HG03520 (cell line): ENCODE measurements around the gene LBX1.
"Not testable (repeated sequence)": the region's sequence is repeated elsewhere in the genome, so short reads cannot be mapped to it uniquely, and the experiment has no call there.

Experiments
- ATAC-seq: cut with Tn5 transposase; IDR thresholded peaks from one replicate; pipeline ENCODE4 v1.9.1; 2021; ENCODE audit warnings: mild to moderate bottlenecking, moderate library complexity; ENCODE audit not compliant: unreplicated experiment

Gene LBX1

DNA sequence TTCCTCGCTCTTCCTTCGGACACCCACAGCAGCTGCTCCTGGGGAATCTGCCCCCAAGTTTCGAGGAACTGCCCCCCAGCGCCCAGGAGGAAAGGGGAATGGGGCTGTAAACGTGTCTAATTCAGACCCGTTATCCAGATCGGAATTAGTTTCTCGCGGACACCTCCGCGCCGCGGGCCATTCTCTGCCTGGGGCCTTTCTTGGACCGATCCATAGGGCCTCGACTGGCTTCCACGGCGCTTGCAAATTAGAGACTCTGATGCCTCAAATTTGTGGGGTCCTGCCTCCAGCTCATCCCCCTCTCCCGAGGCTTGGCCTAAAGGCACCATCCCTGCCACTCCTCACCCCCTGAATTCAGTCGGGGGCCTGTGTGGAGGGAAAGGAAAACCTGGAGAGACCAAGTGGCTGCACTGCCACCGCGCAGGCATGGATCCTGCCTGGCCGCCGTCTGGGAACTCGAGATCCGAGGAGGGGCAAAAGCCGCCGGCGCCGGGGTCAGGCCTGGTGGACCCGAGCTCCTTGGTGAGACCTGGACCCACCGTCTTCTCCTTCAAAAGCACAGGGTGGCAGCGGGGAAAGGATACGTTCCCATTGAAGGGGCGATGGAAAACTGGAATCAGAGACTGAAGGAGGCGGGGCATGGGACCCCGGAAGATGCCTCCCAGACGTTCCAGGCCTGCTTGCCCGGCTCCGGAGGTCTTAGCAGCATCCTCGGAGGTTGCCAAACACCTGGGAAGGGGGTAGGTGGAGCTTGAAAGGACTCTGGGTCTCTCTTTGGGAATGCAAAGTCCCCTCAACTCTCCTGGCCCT lies 13.7 kb downstream of the LBX1 start:
- ATAC-seq: no peak

DNA sequence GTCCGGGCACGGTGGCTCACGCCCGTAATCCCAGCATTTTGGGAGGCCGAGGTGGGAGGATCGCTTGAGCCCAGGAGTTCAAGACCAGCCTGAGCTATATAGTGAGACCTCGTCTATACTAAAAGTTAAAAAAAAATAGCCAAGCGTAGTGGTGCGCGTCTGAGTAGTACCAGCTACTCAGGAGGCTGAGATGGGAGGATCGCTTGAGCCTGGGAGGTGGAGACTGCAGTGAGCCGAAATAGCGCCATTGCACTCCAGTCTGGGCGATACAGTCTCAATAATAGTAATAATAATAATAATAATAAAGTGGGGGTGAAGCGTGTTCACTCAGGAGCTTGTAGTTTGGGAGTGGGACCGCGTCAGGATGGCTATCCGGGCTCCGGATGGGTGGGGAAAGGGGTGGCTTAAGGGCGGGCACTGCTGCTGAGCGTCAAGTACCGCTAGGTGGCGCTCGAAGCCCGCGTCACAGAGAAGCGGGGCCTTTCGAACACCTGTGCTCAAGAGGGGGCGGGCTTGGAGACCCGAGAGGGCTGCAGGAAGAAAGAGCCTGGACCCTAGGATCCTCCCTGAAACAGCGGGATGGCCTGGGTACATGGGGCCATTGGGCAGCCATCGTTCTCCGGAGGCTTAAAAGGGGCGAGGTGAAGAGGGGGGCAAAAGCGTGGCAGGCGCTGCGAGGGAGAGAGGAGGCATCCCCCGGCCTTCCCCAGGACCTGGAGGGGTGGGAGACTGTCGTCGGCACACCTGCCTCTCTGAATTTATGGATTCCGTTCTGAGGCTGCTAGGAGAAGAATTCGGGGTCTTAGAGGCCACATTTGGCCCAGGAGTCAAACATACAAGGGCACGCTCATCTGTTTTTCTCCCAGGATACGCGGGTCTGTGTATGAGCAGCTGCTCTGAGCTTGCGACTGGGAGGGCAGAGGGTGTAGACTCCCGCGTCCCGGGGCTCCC lies 14.5 kb downstream of the LBX1 start:
- ATAC-seq: no peak

DNA sequence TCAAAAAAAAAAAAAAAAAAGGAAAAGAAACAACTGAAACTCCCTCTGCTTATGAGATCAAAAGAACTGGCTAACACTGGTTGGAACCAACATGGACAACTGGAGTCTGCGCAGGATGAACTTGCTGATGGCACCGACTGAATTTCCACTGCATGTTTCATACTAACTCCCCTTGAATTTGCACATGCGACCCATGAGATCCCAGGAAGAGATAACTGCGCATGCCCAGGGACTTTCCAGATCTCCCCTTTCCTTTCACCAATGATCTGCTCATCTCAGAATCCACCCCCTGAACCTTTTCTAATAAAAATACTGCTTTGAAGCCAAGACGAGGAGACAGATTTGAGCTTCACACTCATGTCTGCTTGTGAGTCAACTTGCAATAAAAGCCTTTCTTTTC lies 20.7 kb downstream of the LBX1 start:
- ATAC-seq: no peak

DNA sequence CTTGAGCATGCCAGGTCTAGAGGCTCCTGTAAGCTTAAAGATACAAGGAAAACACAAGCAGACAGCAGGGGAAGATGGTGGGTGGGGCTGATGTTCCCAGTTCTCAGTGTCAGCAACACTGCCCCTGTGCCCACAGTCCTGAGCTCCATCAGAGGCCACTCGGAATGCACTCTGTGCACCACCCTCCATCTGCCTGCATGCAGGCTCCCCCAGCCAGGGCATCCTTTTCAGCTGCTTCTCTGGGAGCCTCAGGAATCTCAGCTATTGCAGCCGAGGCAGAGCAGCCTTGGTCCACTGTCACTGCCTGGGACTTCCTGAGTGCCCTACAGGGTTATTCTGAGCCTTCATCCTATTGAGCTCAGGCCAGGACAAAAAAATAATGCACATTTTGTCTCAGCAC lies 22.2 kb downstream of the LBX1 start:
- no peak for ATAC-seq

DNA sequence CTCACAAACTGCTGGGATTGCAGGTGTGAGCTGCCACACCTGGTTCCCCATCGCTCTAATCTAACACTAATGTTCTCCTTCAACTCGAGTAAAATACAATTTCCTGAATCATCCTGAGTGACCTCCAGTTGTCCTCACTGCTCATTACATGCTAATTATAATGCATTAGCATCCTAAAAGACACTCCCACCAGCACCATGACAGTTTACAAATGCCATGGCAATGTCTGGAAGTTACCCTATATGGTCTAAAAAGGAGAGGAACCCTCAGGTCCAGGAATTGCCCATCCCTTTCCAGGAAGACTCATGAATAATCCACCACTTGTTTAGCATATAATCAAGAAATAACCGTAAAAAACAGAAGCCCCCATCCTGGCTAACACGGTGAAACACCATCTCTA lies 26.6 kb downstream of the LBX1 start:
- ATAC-seq: not testable (repeated sequence)

DNA sequence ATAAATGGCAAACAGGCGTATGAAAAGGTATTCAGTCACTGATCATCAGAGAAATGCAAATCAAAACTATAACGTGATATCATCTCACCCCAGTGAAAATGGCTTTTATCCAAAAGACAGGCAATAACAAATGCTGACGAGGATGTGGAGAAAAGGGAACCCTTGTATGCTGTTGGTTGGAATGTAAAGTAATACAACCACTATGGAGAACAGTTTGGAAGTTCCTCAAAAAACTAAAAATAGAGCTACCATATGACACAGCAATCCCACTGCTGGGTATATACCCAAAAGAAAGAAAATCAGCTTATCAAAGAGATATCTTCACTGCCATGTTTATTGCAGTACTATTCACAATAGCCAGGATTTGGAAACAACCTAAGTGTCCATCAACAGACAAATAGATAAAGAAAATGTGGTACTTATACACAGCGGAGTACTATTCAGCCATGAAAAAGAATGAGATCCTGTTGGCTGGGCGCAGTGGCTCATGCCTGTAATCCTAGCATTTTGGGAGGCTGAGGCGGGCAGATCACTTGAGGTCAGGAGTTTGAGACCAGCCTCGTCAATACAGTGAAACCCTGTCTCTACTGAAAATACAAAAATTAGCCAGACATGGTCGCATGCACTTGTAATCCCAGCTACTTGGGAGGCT lies 30.8 kb downstream of the LBX1 start:
- not testable (repeated sequence) for ATAC-seq

DNA sequence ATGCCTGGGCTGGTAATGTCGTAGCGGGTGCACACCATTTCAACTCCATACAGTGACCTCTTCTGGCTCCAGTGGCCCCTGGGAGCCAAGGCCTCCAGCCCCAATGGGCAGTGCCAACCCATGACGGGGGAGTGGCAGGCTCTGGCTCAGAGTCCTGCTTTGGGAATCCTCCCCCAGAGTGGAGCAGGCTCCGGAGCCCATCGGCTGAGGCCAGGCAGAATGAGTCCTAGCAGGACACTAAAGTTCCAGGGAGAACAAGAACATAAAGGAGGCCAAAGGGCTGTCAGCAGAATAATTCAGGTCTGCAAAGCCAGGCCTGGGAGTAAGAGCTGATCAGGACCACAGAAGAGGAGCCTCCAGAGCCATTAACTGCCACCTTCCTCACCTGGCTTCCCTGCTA lies 33.3 kb downstream of the LBX1 start:
- ATAC-seq: no peak

DNA sequence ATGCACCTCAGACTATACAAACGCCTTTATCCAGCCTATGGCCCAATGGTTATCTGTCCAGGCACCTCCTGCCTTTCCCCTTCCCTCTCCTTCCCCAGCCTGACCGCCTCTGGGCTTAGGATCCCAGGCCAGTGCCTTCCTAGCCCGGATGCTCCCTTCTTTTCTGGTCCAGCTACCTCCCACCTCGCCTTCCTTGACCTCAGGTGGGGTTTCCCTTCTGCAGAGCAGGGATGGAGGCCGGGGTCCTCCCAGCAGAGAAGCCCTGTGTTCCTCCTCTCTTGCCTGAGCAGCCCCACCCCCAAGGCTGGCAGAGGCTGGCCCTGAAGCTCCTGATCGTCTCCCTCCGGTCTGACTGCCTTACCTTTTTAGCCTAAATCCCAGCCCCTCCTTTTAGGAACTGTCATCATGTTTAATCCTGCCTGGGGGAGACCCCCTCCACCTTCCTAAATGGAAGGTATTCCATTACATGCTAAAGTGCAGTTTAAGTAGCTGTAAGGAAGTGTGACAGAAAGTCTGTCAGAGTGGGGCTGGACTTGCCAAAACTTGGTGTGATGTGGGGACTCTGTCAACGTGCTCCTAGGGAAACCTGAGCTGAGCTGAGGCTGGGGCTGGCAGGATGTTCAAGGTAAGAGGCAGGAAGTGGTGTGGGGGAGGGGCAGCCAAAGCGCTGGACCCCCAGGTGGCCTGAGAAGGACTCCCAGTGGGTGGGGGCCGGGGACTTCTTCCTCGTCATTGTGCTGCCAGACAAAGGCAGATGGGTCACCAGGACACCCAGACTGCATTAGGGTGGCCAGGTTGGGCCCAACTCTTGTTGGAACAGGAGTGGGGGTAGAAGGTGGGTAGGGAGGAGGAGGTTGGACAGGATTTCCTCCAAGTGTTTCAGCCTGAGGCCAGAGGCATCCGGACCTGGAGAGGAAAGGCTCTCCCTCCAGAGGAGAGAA lies 39.5 kb downstream of the LBX1 start:
- no peak for ATAC-seq

DNA sequence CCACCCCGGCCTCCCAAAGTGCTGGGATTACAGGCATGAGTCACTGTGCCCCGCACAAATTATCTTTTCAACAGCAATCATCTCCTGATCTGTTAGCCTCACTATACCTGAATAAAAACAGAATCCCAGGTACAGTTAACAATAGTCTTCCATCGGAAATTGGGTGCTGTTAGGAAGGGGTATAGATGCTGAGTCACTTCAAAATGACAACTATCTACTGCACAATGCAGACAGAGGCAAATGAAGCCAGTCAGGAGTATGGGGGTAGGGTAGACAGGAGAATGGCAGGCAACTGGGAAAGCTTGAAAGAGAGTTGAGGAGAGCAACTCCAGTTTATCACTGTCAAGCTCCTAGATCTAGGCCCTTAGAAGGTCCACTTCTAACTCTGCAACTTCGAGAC lies 40.3 kb downstream of the LBX1 start:
- no peak for ATAC-seq

DNA sequence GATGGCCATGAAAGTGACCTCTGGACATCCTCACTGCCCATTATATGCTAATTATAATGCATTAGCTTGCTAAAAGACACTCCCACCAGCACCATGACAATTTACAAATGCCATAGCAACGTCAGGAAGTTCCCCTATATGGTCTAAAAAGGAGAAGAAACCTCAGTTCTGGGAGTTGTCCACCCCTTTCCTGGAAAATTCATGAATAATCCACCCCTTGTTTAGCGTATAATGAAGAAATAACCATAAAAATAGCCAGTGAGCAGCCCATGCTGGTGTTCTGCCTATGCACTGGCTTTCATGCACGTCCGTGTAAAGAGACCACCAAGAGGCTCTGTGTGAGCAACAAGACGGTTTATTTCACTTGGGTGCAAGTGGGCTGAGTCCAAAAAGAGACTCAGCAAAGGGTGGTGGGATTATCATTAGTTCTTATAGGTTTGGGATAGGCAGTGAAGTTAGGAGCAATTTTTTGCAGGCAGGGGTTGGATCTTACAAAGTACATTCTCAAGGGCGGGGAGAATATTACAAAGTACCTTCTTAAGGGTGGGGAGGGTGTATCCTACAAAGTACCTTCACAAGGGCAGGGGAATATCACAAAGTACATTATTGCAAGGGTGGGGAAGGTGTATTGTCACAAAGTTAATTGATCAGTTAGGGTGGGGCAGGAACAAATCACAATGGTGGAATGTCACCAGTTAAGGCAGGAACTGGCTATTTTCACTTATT lies 45.6 kb downstream of the LBX1 start:
- ATAC-seq: no peak

DNA sequence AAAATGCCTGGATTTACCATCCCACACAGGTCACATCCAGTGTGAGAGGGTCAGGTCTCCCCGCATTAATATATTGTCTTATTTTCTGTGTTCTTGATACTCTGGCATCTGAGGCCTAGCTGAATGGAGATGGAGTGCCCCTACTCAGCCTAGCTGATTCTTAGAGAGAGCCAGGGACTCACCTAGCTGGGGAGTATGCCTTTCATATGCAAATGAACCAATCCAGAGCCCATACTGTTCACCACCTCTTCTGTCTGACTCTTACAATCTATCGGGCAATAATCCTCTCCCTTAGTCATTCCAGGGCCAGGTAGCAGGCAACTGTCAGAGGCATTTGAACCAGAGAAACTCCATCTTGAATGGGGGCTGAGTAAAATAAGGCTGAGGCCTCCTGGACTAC lies 46.3 kb downstream of the LBX1 start:
- no peak for ATAC-seq
